CD4-positive, alpha-beta T cell (primary cell): ENCODE measurements around the gene CANX. TPM values are rescaled to one million over a fixed set of nuclear protein-coding genes. Genes with fewer than 3 reads are reported as not detected.

ENCODE experiments used
- ATAC-seq: fragments of 200-7000 bp; cut with Tn5 transposase; one replicate; pipeline ENCODE4 v1.10.0; 2022; ENCODE audit warnings: mild to moderate bottlenecking; ENCODE audit not compliant: poor library complexity
- CTCF ChIA-PET: fragments of 350-600 bp; sonication (Branson Sonifier 250); formaldehyde crosslinking; loops from one replicate; lab custom pipeline; 2021; ENCODE audit warnings: antibody characterized with exemption, inconsistent platforms; lab: Charles Lee
- POLR2A ChIA-PET: fragments of 350-600 bp; sonication (Branson Sonifier 250); formaldehyde crosslinking; loops from one replicate; lab custom pipeline; 2021; ENCODE audit warnings: antibody characterized with exemption, inconsistent platforms; lab: Charles Lee
- DNase-seq, 14 experiments: peaks; one replicate each; pipeline ENCODE4 v3.0.0-alpha.2; 2013 to 2020; ENCODE audit warnings: mixed read lengths in 2 of 14
- H3K27ac ChIP-seq, 2 donors: one replicate each; pipeline versions ENCODE4 v1.5.1 to v1.7.0; 2013; ENCODE audit warnings: low read length in 2 of 2, low read depth in 1 of 2, mild to moderate bottlenecking in 1 of 2
- H3K27me3 ChIP-seq, 2 experiments: 1 replicate in 1 of 2; 2 replicates in 1 of 2; pipeline versions ENCODE4 v1.6.1 to v1.7.0; 2013; ENCODE audit warnings: low read length in 2 of 2, control low read depth in 1 of 2, mild to moderate bottlenecking in 1 of 2, moderate library complexity in 1 of 2; ENCODE audit not compliant: insufficient read depth in 2 of 2, control insufficient read depth in 1 of 2
- H3K36me3 ChIP-seq: one replicate; pipeline ENCODE4 v1.6.1; 2013; ENCODE audit warnings: low read length, control low read depth; ENCODE audit not compliant: insufficient read depth
- H3K4me1 ChIP-seq: one replicate; pipeline ENCODE4 v1.6.1; 2013; ENCODE audit warnings: low read length, control low read depth; ENCODE audit not compliant: insufficient read depth
- H3K4me3 ChIP-seq: one replicate; pipeline ENCODE4 v1.5.1; 2013; ENCODE audit warnings: mild to moderate bottlenecking, low read length, moderate library complexity
- H3K9me3 ChIP-seq, 2 experiments: 1 replicate in 1 of 2; 2 replicates in 1 of 2; pipeline versions ENCODE4 v1.6.1 to v1.7.0; 2013; ENCODE audit warnings: low read length in 2 of 2, mild to moderate bottlenecking in 2 of 2, control low read depth in 1 of 2, moderate library complexity in 1 of 2; ENCODE audit not compliant: control insufficient read depth in 1 of 2, insufficient read depth in 1 of 2
- H3K27ac Mint-ChIP-seq: one replicate; pipeline ENCODE4 v1.8.0; 2020; ENCODE audit warnings: mixed read lengths
- H3K27me3 Mint-ChIP-seq: one replicate; pipeline ENCODE4 v1.8.0; 2021; ENCODE audit warnings: mixed read lengths
- H3K36me3 Mint-ChIP-seq: one replicate; pipeline ENCODE4 v1.8.0; 2021; ENCODE audit warnings: low read depth, mixed read lengths
- H3K4me1 Mint-ChIP-seq: one replicate; pipeline ENCODE4 v1.8.0; 2021; ENCODE audit warnings: low read depth, mixed read lengths
- H3K4me3 Mint-ChIP-seq: one replicate; pipeline ENCODE4 v1.8.0; 2020; ENCODE audit warnings: mild to moderate bottlenecking, mixed read lengths
- H3K9me3 Mint-ChIP-seq: one replicate; pipeline ENCODE4 v1.8.0; 2020; ENCODE audit warnings: mixed read lengths
- intact Hi-C, 2 experiments: fragments of 100-400 bp; cut with DNase I in 1 of 2; cut with micrococcal nuclease in 1 of 2; formaldehyde crosslinking; loops; one replicate each; pipeline versions ENCODE4 v1.15.1 to v1.9.0; 2023 to 2025; cut with DNase I, micrococcal nuclease
- total RNA-seq, 174 experiments: library from RNA in 2 of 174; stranded (reverse) in 2 of 174; gene quantifications; one replicate each; pipeline ENCODE4 v1.2.3 and lab custom pipeline; 2021 to 2026
- TF ChIP-seq, protein P1 (sequence below): fragments of 200-600 bp; IDR thresholded peaks from one replicate; pipeline ENCODE4 v1.8.0; 2022; ENCODE audit warnings: antibody characterized with exemption, mild to moderate bottlenecking

CANX gene
- total RNA-seq, 2 experiments from 2014 or later, result 150 to 152 TPM

DNA sequence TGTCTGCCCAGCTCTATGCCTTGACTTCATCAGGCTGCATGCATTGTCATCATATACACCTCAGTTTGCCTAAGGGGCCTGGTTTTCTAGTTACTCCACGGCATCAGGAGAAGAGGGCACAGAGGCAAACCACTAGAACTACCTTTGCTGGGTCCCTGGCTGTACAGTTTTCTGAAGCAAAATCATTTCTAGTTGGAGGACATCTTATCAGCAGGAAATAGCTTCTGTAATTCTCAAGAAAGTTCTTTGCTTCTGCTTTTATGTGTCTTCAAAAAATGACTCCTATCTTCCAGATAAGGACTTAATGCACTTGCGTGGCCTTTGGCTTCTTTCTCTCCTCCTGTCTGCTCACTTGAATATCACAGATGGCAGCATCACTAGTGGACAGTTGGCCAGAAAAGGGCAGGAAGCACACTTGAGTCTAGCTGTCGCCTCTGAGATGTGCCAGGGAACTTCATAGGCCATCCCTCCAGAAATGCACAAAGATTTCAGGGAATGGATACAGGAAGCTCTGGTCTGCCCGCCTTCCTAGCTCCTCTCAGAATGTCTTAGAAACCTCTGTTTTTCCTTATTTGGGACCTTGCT, 72.6 kb downstream of the CANX start:
- Histone ChIP-seq H3K36me3 (peaks cover 90% of the 10 kb centered on the region), H3K4me1 (peaks cover 2% of the 10 kb centered on the region), H3K9me3 (no peaks in the 10 kb centered on the region), H3K4me3 (no peak overlapping the region), H3K27me3 (no peaks in the 10 kb centered on the region), H3K27ac (no peak overlapping the region)
- ATAC-seq (no peak), DNase-seq (no peak)
- peaks cover 10% of the 10 kb centered on the region for H3K4me1 Mint-ChIP-seq
- H3K27ac Mint-ChIP-seq, result no peak overlapping the region
- no peak overlapping the region for H3K4me3 Mint-ChIP-seq
- POLR2A ChIA-PET, result no interaction called here
- H3K9me3 Mint-ChIP-seq, result no peaks in the 10 kb centered on the region
- CTCF ChIA-PET, result interaction anchor here (1.0 to 1.5 kb wide), 2 partner anchors 8 to 31 kb away, joined by 3 read pairs; no protein-coding TSS in a partner anchor
- H3K27me3 Mint-ChIP-seq, result no peaks in the 10 kb centered on the region
- peaks cover 91% of the 10 kb centered on the region for H3K36me3 Mint-ChIP-seq
- intact Hi-C loops, result no loop called here
- TF ChIP-seq, protein P1, sequence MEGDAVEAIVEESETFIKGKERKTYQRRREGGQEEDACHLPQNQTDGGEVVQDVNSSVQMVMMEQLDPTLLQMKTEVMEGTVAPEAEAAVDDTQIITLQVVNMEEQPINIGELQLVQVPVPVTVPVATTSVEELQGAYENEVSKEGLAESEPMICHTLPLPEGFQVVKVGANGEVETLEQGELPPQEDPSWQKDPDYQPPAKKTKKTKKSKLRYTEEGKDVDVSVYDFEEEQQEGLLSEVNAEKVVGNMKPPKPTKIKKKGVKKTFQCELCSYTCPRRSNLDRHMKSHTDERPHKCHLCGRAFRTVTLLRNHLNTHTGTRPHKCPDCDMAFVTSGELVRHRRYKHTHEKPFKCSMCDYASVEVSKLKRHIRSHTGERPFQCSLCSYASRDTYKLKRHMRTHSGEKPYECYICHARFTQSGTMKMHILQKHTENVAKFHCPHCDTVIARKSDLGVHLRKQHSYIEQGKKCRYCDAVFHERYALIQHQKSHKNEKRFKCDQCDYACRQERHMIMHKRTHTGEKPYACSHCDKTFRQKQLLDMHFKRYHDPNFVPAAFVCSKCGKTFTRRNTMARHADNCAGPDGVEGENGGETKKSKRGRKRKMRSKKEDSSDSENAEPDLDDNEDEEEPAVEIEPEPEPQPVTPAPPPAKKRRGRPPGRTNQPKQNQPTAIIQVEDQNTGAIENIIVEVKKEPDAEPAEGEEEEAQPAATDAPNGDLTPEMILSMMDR, result no peak

DNA sequence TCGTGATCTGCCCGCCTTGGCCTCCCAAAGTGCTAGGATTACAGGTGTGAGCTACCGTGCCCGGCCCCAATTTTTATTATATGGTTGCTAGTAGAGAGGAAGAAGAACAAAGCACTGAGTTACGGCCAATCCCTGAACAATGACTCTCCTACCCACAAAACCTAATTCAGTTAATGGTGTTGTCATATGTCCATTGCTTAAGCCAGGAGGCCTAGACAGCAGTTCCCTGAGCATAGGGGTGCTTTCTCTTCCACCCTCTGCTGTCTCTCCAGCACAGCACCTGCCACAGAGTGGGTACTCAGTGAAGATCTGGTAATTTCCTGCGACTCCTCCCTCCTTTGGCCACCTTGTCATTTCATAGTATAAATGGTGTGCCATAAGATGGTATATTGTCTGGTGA, 73.6 kb downstream of the CANX start:
- Mint-ChIP-seq H3K4me1 (peaks cover 4% of the 10 kb centered on the region), H3K27me3 (no peaks in the 10 kb centered on the region), H3K27ac (no peak overlapping the region), H3K4me3 (no peak overlapping the region), H3K36me3 (peaks cover 89% of the 10 kb centered on the region), H3K9me3 (no peaks in the 10 kb centered on the region)
- POLR2A ChIA-PET, result no interaction called here
- intact Hi-C loops, result no loop called here
- Histone ChIP-seq H3K36me3 (peaks cover 89% of the 10 kb centered on the region), H3K4me1 (no peaks in the 10 kb centered on the region), H3K4me3 (no peak overlapping the region), H3K9me3 (no peaks in the 10 kb centered on the region), H3K27me3 (no peaks in the 10 kb centered on the region), H3K27ac (no peak overlapping the region)
- DNase-seq, result no peak
- TF ChIP-seq, protein P1, result no peak
- no peak for ATAC-seq
- CTCF ChIA-PET, result no interaction called here

DNA sequence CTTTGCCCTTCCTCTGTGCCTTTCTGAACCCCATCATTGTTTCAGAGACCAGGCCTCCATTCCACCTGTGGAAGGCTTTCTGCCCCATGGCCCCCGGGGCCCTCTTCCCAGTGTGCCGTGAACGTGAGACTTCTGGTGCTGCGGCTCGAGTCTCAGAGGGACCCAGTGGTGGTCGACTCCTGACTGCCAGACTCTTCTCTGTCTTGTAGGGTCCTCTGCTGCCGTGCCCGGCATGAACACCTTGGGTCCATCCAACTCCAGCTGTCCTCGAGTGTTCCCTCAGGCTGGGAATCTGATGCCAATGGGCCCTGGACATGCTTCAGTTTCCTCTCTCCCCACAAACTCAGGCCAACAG, 74.9 kb downstream of the CANX start:
- DNase-seq, result no peak
- CTCF ChIA-PET, result interaction anchor here (1.8 kb wide), 1 partner anchor 28 kb away, joined by 4 read pairs; no protein-coding TSS in a partner anchor
- Histone ChIP-seq H3K36me3 (peaks cover 88% of the 10 kb centered on the region), H3K4me3 (no peak overlapping the region), H3K27ac (no peak overlapping the region), H3K9me3 (no peaks in the 10 kb centered on the region), H3K4me1 (no peaks in the 10 kb centered on the region), H3K27me3 (no peaks in the 10 kb centered on the region)
- no peaks in the 10 kb centered on the region for H3K4me1 Mint-ChIP-seq
- peaks cover 89% of the 10 kb centered on the region for H3K36me3 Mint-ChIP-seq
- no peak overlapping the region for H3K4me3 Mint-ChIP-seq
- TF ChIP-seq, protein P1, result no peak
- no peaks in the 10 kb centered on the region for H3K27me3 Mint-ChIP-seq
- intact Hi-C loops, result no loop called here
- H3K27ac Mint-ChIP-seq, result no peak overlapping the region
- H3K9me3 Mint-ChIP-seq, result no peaks in the 10 kb centered on the region
- POLR2A ChIA-PET, result no interaction called here
- ATAC-seq, result no peak
